HCT116 (cell line): Measurements from ENCODE around the gene FAM47E. TPM values are rescaled to one million over a fixed set of nuclear protein-coding genes. Genes with fewer than 3 reads are reported as not detected.

ENCODE experiments used
- ATAC-seq: fragments of 200-7000 bp; cut with Tn5 transposase; 2 replicates; pipeline ENCODE4 v1.9.1; 2020; ENCODE audit warnings: mild to moderate bottlenecking, moderate library complexity
- BruUV-seq: library from RNA; stranded (reverse); fragments of 400-500 nt; replicated peaks from 2 replicates; lab custom pipeline; 2021; lab: Mats Ljungman, UMichigan
- CTCF ChIA-PET: fragments of 300-600 bp; sonication (Branson Sonifier 250); formaldehyde crosslinking; loops from one replicate; lab custom pipeline; 2021; ENCODE audit warnings: antibody characterized with exemption; lab: Charles Lee
- POLR2A ChIA-PET: fragments of 300-600, 350-600 bp; sonication (Branson Sonifier 250); formaldehyde crosslinking; loops from one replicate; lab custom pipeline; 2021; ENCODE audit warnings: antibody characterized with exemption; lab: Charles Lee
- RAD21 ChIA-PET, 2 experiments: fragments of 300-600 bp; sonication (Branson Sonifier 250); formaldehyde crosslinking; loops; one replicate each; lab custom pipeline; 2023; ENCODE audit warnings: low total read pairs in 2 of 2; ENCODE audit not compliant: uncharacterized antibody in 2 of 2, unreplicated experiment in 2 of 2, low non-redundant PET in 1 of 2; lab: Charles Lee
- DNase-seq: peaks from one replicate; pipeline ENCODE4 v3.0.0-alpha.2; 2010; ENCODE audit warnings: low read depth, low spot score
- H2AFZ ChIP-seq: fragments of 200-600 bp; shearing (Covaris generic), sonication (generic); 2 replicates; pipeline ENCODE4 v1.6.1; 2017; ENCODE audit warnings: low read depth, mixed run types, mixed read lengths, antibody characterized with exemption, low read length; ENCODE audit not compliant: poor library complexity, severe bottlenecking
- H3K27ac ChIP-seq: 2 replicates; pipeline ENCODE4 v1.5.1; 2012; ENCODE audit warnings: low read depth, low read length
- H3K27me3 ChIP-seq: fragments of 200-600 bp; sonication (generic); 2 replicates; pipeline ENCODE4 v1.6.1; 2016; ENCODE audit warnings: mixed run types, low read length, mixed read lengths; ENCODE audit not compliant: insufficient read depth
- H3K36me3 ChIP-seq, 2 experiments: fragments of 200-500 bp in 1 of 2; fragments of 200-600 bp in 1 of 2; sonication (Bioruptor generic) in 1 of 2; sonication (generic) in 1 of 2; 2 replicates each; pipeline versions ENCODE4 v1.5.1 to v1.6.1; 2014 to 2016; ENCODE audit warnings: low read length in 2 of 2, inconsistent platforms in 1 of 2, mixed read lengths in 1 of 2, mixed run types in 1 of 2; ENCODE audit not compliant: insufficient read depth in 2 of 2, control insufficient read depth in 1 of 2
- H3K4me1 ChIP-seq, 2 experiments: fragments of 200-600 bp in 1 of 2; sonication (generic) in 1 of 2; 2 replicates each; pipeline versions ENCODE4 v1.5.1 to v1.6.1; 2012 to 2017; ENCODE audit warnings: low read length in 2 of 2, inconsistent platforms in 1 of 2, mild to moderate bottlenecking in 1 of 2, mixed read lengths in 1 of 2, mixed run types in 1 of 2, moderate library complexity in 1 of 2; ENCODE audit not compliant: insufficient read depth in 2 of 2, control insufficient read depth in 1 of 2
- H3K4me2 ChIP-seq: fragments of 200-600 bp; sonication (generic); 2 replicates; pipeline ENCODE4 v1.6.1; 2017; ENCODE audit warnings: mixed run types, low read length, mixed read lengths
- H3K4me3 ChIP-seq, 2 experiments: fragments of 200-600 bp in 1 of 2; sonication (generic) in 1 of 2; replicated peaks in 1 of 2; 2 replicates each; pipeline ENCODE4 v1.5.1; 2011 to 2016; ENCODE audit warnings: low read length in 2 of 2, control low read depth in 1 of 2, low read depth in 1 of 2, mild to moderate bottlenecking in 1 of 2, mixed read lengths in 1 of 2, mixed run types in 1 of 2
- H3K79me2 ChIP-seq: fragments of 200-600 bp; sonication (generic); 2 replicates; pipeline ENCODE4 v1.6.1; 2017; ENCODE audit warnings: mild to moderate bottlenecking, mixed run types, low read length, moderate library complexity, mixed read lengths; ENCODE audit not compliant: insufficient read depth
- H3K9ac ChIP-seq: fragments of 200-600 bp; sonication (generic); 2 replicates; pipeline ENCODE4 v1.6.1; 2016; ENCODE audit warnings: low read length, mixed read lengths
- H3K9me2 ChIP-seq: fragments of 200-600 bp; sonication (generic), shearing (Covaris generic); 2 replicates; pipeline ENCODE4 v1.6.1; 2017; ENCODE audit warnings: mixed run types, mild to moderate bottlenecking, moderate library complexity; ENCODE audit not compliant: insufficient read depth
- H3K9me3 ChIP-seq, 2 experiments: fragments of 200-500 bp in 1 of 2; fragments of 200-600 bp in 1 of 2; sonication (Bioruptor generic) in 1 of 2; sonication (generic) in 1 of 2; 2 replicates each; pipeline ENCODE4 v1.6.1; 2014 to 2017; ENCODE audit warnings: low read length in 2 of 2, mixed read lengths in 2 of 2, inconsistent platforms in 1 of 2, low read depth in 1 of 2, mild to moderate bottlenecking in 1 of 2, mixed run types in 1 of 2, moderate library complexity in 1 of 2; ENCODE audit not compliant: control insufficient read depth in 1 of 2, insufficient read depth in 1 of 2
- H4K20me1 ChIP-seq: fragments of 200-600 bp; sonication (generic), shearing (Covaris generic); 2 replicates; pipeline ENCODE4 v1.6.1; 2017; ENCODE audit warnings: mixed run types, mild to moderate bottlenecking, moderate library complexity; ENCODE audit not compliant: insufficient read depth
- CBX3 ChIP-seq: IDR thresholded peaks from 2 replicates; pipeline ENCODE4 v1.6.1; 2012; ENCODE audit warnings: low read depth
- CEBPB ChIP-seq: IDR thresholded peaks from 2 replicates; pipeline ENCODE4 v1.6.1; 2012; ENCODE audit warnings: low read depth
- EGR1 ChIP-seq: IDR thresholded peaks from 2 replicates; pipeline ENCODE4 v1.6.1; 2012; ENCODE audit warnings: low read depth
- ELF1 ChIP-seq: IDR thresholded peaks from 2 replicates; pipeline ENCODE4 v1.6.1; 2012; ENCODE audit warnings: low read depth, borderline replicate concordance
- EZH2 ChIP-seq: fragments of 200-600 bp; sonication (generic); IDR thresholded peaks from 2 replicates; pipeline ENCODE4 v1.6.1; 2017; ENCODE audit warnings: antibody characterized with exemption, mixed run types
- EZH2phosphoT487 ChIP-seq: fragments of 200-600 bp; IDR thresholded peaks from 2 replicates; pipeline ENCODE4 v1.6.1; 2018; ENCODE audit warnings: antibody characterized with exemption, borderline replicate concordance
- FOSL1 ChIP-seq: IDR thresholded peaks from 2 replicates; pipeline ENCODE4 v1.6.1; 2012; ENCODE audit warnings: low read depth
- JUND ChIP-seq: IDR thresholded peaks from 2 replicates; pipeline ENCODE4 v1.6.1; 2012
- POLR2A ChIP-seq: IDR thresholded peaks from 2 replicates; pipeline ENCODE4 v1.7.0; 2011; ENCODE audit warnings: borderline replicate concordance; ENCODE audit not compliant: insufficient read depth, insufficient read length; ENCODE audit errors: extremely low read depth
- POLR2AphosphoS5 ChIP-seq: IDR thresholded peaks from 2 replicates; pipeline ENCODE4 v1.6.1; 2011; ENCODE audit warnings: mild to moderate bottlenecking, low read depth, low read length, moderate library complexity
- RAD21 ChIP-seq: IDR thresholded peaks from 2 replicates; pipeline ENCODE4 v1.6.1; 2012; ENCODE audit warnings: low read depth, mild to moderate bottlenecking
- SIN3A ChIP-seq: IDR thresholded peaks from 2 replicates; pipeline ENCODE4 v1.6.1; 2012; ENCODE audit warnings: low read depth
- SP1 ChIP-seq: IDR thresholded peaks from 2 replicates; pipeline ENCODE4 v1.6.1; 2012; ENCODE audit warnings: low read depth
- TCF7L2 ChIP-seq: IDR thresholded peaks from 2 replicates; pipeline ENCODE4 v1.7.0; 2011; ENCODE audit warnings: borderline replicate concordance, inconsistent platforms; ENCODE audit not compliant: insufficient read depth, insufficient read length; ENCODE audit errors: extremely low read depth
- ZFX ChIP-seq: fragments of 450-650 bp; IDR thresholded peaks from 2 replicates; pipeline ENCODE4 v1.6.1; 2017
- intact Hi-C: fragments of 100-400 bp; cut with micrococcal nuclease; formaldehyde crosslinking; loops from 2 replicates; pipeline ENCODE4 v1.10.0; 2022
- total RNA-seq: library from RNA; stranded (reverse); gene quantifications from one replicate; pipeline ENCODE4 v1.2.1, GENCODE V29; 2021; ENCODE audit not compliant: unreplicated experiment
- TF ChIP-seq, protein P1 (sequence below), 3 experiments: fragments of 200-600 bp in 1 of 3; sonication (generic) in 1 of 3; IDR thresholded peaks in 2 of 3; conservative IDR thresholded peaks in 1 of 3; 2 replicates each; pipeline ENCODE4 v1.5.1; 2012 to 2017; ENCODE audit warnings: low read depth in 2 of 3, low read length in 2 of 3, antibody characterized with exemption in 1 of 3, borderline replicate concordance in 1 of 3, control low read depth in 1 of 3, mild to moderate bottlenecking in 1 of 3, mixed read lengths in 1 of 3, mixed run types in 1 of 3, moderate library complexity in 1 of 3; ENCODE audit not compliant: insufficient read depth in 1 of 3
- TF ChIP-seq, protein P2 (sequence below): IDR thresholded peaks from 2 replicates; pipeline ENCODE4 v1.6.1; 2011; ENCODE audit warnings: mild to moderate bottlenecking, low read length, moderate library complexity; ENCODE audit not compliant: insufficient replicate concordance; ENCODE audit errors: extremely low read depth

Gene FAM47E
- total RNA-seq, 1 experiment from 2014 or later = 0.91 TPM

DNA sequence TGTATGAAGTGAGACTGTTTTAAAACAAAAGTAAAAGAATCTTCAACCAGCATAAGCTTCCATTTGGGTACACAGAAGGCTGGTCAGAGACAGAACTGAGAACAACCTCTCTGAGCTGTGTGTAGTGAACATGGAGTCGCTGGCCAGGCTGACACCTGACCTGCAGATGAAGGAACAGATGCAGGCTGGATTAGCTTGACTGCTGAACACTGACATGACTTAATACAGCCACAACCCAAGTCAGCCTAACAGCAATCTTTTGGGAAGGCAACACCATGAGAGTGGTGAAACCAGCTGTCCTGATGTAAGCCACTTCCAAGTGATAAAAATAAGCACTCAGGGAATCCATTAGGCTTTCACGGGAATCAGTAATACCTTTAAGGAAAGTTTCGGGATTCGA is 48.0 kb upstream of the FAM47E start:
- TF ChIP-seq SP1 (no peak), ELF1 (no peak), ZFX (no peak), CEBPB (no peak), SIN3A (no peak), CBX3 (no peak), POLR2AphosphoS5 (no peak), FOSL1 (no peak), EGR1 (no peak), JUND (no peak), EZH2 (no peak), TCF7L2 (no peak), POLR2A (no peak), RAD21 (no peak), EZH2phosphoT487 (no peak)
- TF ChIP-seq, protein P1, sequence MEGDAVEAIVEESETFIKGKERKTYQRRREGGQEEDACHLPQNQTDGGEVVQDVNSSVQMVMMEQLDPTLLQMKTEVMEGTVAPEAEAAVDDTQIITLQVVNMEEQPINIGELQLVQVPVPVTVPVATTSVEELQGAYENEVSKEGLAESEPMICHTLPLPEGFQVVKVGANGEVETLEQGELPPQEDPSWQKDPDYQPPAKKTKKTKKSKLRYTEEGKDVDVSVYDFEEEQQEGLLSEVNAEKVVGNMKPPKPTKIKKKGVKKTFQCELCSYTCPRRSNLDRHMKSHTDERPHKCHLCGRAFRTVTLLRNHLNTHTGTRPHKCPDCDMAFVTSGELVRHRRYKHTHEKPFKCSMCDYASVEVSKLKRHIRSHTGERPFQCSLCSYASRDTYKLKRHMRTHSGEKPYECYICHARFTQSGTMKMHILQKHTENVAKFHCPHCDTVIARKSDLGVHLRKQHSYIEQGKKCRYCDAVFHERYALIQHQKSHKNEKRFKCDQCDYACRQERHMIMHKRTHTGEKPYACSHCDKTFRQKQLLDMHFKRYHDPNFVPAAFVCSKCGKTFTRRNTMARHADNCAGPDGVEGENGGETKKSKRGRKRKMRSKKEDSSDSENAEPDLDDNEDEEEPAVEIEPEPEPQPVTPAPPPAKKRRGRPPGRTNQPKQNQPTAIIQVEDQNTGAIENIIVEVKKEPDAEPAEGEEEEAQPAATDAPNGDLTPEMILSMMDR (IDR thresholded peaks at IDR 0.05 in 2 of 3, conservative IDR thresholded peaks at IDR 0.05 in 1 of 3; ENCODE audit: borderline replicate concordance in 1 of 3, insufficient read depth in 1 of 3, low read depth in 2 of 3, low read length in 2 of 3) = no peak
- TF ChIP-seq, protein P2, sequence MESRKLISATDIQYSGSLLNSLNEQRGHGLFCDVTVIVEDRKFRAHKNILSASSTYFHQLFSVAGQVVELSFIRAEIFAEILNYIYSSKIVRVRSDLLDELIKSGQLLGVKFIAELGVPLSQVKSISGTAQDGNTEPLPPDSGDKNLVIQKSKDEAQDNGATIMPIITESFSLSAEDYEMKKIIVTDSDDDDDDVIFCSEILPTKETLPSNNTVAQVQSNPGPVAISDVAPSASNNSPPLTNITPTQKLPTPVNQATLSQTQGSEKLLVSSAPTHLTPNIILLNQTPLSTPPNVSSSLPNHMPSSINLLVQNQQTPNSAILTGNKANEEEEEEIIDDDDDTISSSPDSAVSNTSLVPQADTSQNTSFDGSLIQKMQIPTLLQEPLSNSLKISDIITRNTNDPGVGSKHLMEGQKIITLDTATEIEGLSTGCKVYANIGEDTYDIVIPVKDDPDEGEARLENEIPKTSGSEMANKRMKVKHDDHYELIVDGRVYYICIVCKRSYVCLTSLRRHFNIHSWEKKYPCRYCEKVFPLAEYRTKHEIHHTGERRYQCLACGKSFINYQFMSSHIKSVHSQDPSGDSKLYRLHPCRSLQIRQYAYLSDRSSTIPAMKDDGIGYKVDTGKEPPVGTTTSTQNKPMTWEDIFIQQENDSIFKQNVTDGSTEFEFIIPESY = no peak
- no peak overlapping the region for H3K9ac ChIP-seq
- H3K4me2 ChIP-seq = no peak overlapping the region
- H3K9me2 ChIP-seq = no peaks in the 10 kb centered on the region
- peaks cover 55% of the 10 kb centered on the region for H3K79me2 ChIP-seq
- DNase-seq (no peak), ATAC-seq (no peak)
- H4K20me1 ChIP-seq = no peaks in the 10 kb centered on the region
- H3K9me3 ChIP-seq = no peaks in the 10 kb centered on the region
- ChIA-PET RAD21 (no interaction called here), POLR2A (no interaction called here), CTCF (no interaction called here)
- intact Hi-C loops = no loop called here
- H3K4me3 ChIP-seq = no peak overlapping the region
- H3K36me3 ChIP-seq = no peaks in the 10 kb centered on the region
- no peak overlapping the region for H3K27ac ChIP-seq
- no peak overlapping the region for H2AFZ ChIP-seq
- no peaks in the 10 kb centered on the region for H3K27me3 ChIP-seq
- peaks cover 7 to 9% of the 10 kb centered on the region in 2 experiments for H3K4me1 ChIP-seq
- no TSS peak for BruUV-seq
